KG1 (cell line): Measurements from ENCODE around the gene SNF8.
"Not testable (repeated sequence)": the region's sequence is repeated elsewhere in the genome, so short reads cannot be mapped to it uniquely, and the experiment has no call there.

Experiments used
- DNase-seq: peaks from one replicate; lab custom pipeline; 2025; lab: John Stamatoyannopoulos, UW

Gene SNF8

GRCh38 chr17:48944515-48945260 lies at the start of gene SNF8:
SNF8 (minus strand) TSS chr17:48944842; CDS start chr17:48944734, 108 bp downstream.
- DNase-seq = peak; percentile 91

GRCh38 chr17:48993951-48994350 lies 49.3 kb upstream of the SNF8 start:
- no peak for DNase-seq

- no peak for DNase-seq
Observed at GRCh38 chr17:48993305-48993704, 48.7 kb upstream of the SNF8 start.

- DNase-seq = no peak
Observed at GRCh38 chr17:48992444-48992843, 47.8 kb upstream of the SNF8 start.

- no peak for DNase-seq
Observed at GRCh38 chr17:48990882-48991357, 46.3 kb upstream of the SNF8 start.

- DNase-seq = no peak
Observed at GRCh38 chr17:48989100-48989499, 44.5 kb upstream of the SNF8 start.

GRCh38 chr17:48985436-48986245 lies 41.0 kb upstream of the SNF8 start:
- no peak for DNase-seq

GRCh38 chr17:48981927-48982539 lies 37.4 kb upstream of the SNF8 start:
- DNase-seq = no peak

GRCh38 chr17:48973806-48974205 lies 29.2 kb upstream of the SNF8 start:
- no peak for DNase-seq

GRCh38 chr17:48972749-48973097 lies 28.1 kb upstream of the SNF8 start:
- DNase-seq = no peak

GRCh38 chr17:48970865-48971687 lies 26.4 kb upstream of the SNF8 start:
- DNase-seq = no peak

- no peak for DNase-seq
Observed at GRCh38 chr17:48970224-48970623, 25.6 kb upstream of the SNF8 start.

GRCh38 chr17:48961516-48962233 lies 17.0 kb upstream of the SNF8 start:
- DNase-seq = no peak

GRCh38 chr17:48960834-48961515 lies 16.3 kb upstream of the SNF8 start:
- no peak for DNase-seq

- no peak for DNase-seq
Observed at GRCh38 chr17:48954300-48954755, 9.7 kb upstream of the SNF8 start.

GRCh38 chr17:48952904-48953303 lies 8.3 kb upstream of the SNF8 start:
- DNase-seq = no peak

- DNase-seq = no peak
Observed at GRCh38 chr17:48951572-48951971, 6.9 kb upstream of the SNF8 start.

- not testable (repeated sequence) for DNase-seq
Observed at GRCh38 chr17:48945261-48945651, 614 bp upstream of the SNF8 start.

- DNase-seq = no peak
Observed at GRCh38 chr17:48933035-48933434, 11.6 kb downstream of the SNF8 start.

GRCh38 chr17:48930435-48930873 lies 14.2 kb downstream of the SNF8 start:
- DNase-seq = no peak

GRCh38 chr17:48929812-48930165 lies 14.9 kb downstream of the SNF8 start:
- no peak for DNase-seq
